B cell (primary cell): ENCODE results near the gene MT1B. TPM values are rescaled to one million over a fixed set of nuclear protein-coding genes. Genes with fewer than 3 reads are reported as not detected.

Source experiments
- ATAC-seq: fragments of 200-7000 bp; cut with Tn5 transposase; one replicate; pipeline ENCODE4 v1.10.0; 2021; ENCODE audit warnings: low read depth, mild to moderate bottlenecking, moderate number of reproducible peaks, moderate library complexity
- CTCF ChIA-PET: fragments of 350-600 bp; sonication (Branson Sonifier 250); formaldehyde crosslinking; loops from one replicate; lab custom pipeline; 2021; ENCODE audit warnings: antibody characterized with exemption, inconsistent platforms; lab: Charles Lee
- POLR2A ChIA-PET: fragments of 350-600 bp; sonication (Branson Sonifier 250); formaldehyde crosslinking; loops from one replicate; lab custom pipeline; 2021; ENCODE audit warnings: antibody characterized with exemption; lab: Charles Lee
- DNase-seq: peaks from one replicate; pipeline ENCODE4 v3.0.0; 2013
- H2AFZ ChIP-seq: 2 replicates; pipeline ENCODE4 v1.6.1; 2012; ENCODE audit warnings: mild to moderate bottlenecking, low read depth, low read length; ENCODE audit not compliant: insufficient read depth, poor library complexity, severe bottlenecking
- H3K27ac ChIP-seq, 2 donors: 1 replicate in 1 of 2; 2 replicates in 1 of 2; pipeline ENCODE4 v1.5.1; 2012 to 2013; ENCODE audit warnings: low read length in 2 of 2, mild to moderate bottlenecking in 2 of 2, moderate library complexity in 1 of 2
- H3K27me3 ChIP-seq, 4 experiments: fragments of 200-600 bp in 1 of 4; sonication (generic) in 1 of 4; replicated peaks in 1 of 4; 1 replicate in 2 of 4; 2 replicates in 2 of 4; pipeline versions ENCODE4 v1.6.1 to v1.7.0; 2013 to 2016; ENCODE audit warnings: low read length in 3 of 4, mild to moderate bottlenecking in 2 of 4, mixed read lengths in 1 of 4, moderate library complexity in 1 of 4; ENCODE audit not compliant: insufficient read depth in 4 of 4, control insufficient read depth in 3 of 4; ENCODE audit errors: control extremely low read depth in 1 of 4
- H3K36me3 ChIP-seq, 2 experiments: replicated peaks in 1 of 2; 1 replicate in 1 of 2; 2 replicates in 1 of 2; pipeline versions ENCODE4 v1.6.1 to v1.7.1; 2013; ENCODE audit warnings: low read length in 1 of 2; ENCODE audit not compliant: insufficient read depth in 2 of 2, control insufficient read depth in 1 of 2; ENCODE audit errors: control extremely low read depth in 1 of 2, extremely low read depth in 1 of 2
- H3K4me1 ChIP-seq, 2 donors: fragments of 200-600 bp in 1 of 2; sonication (generic) in 1 of 2; 1 replicate in 1 of 2; 2 replicates in 1 of 2; pipeline versions ENCODE4 v1.5.1 to v1.6.1; 2013 to 2017; ENCODE audit warnings: low read length in 2 of 2; ENCODE audit not compliant: control insufficient read depth in 2 of 2, insufficient read depth in 2 of 2
- H3K4me2 ChIP-seq: replicated peaks from 2 replicates; pipeline ENCODE3; 2012; ENCODE audit warnings: mild to moderate bottlenecking, low read depth, low read length; ENCODE audit not compliant: poor library complexity, severe bottlenecking
- H3K4me3 ChIP-seq, 5 experiments: fragments of 200-600 bp in 1 of 5; sonication (generic) in 1 of 5; 1 replicate in 3 of 5; 2 replicates in 2 of 5; pipeline versions ENCODE4 v1.5.1 to v1.7.0; 2011 to 2016; ENCODE audit warnings: low read length in 4 of 5, mild to moderate bottlenecking in 4 of 5, low read depth in 2 of 5, control low read depth in 1 of 5, moderate library complexity in 1 of 5; ENCODE audit not compliant: insufficient read depth in 1 of 5; ENCODE audit errors: control extremely low read depth in 1 of 5, extremely low read depth in 1 of 5
- H3K79me2 ChIP-seq: fragments of 200-600 bp; sonication (generic); one replicate; pipeline ENCODE4 v1.6.0; 2016; ENCODE audit warnings: low read length; ENCODE audit not compliant: control insufficient read depth, insufficient read depth
- H3K9ac ChIP-seq: fragments of 200-600 bp; sonication (generic); 2 replicates; pipeline ENCODE4 v1.6.1; 2017; ENCODE audit warnings: mild to moderate bottlenecking, low read length, moderate library complexity
- H3K9me3 ChIP-seq, 3 donors: one replicate each; pipeline versions ENCODE4 v1.6.1 to v1.7.1; 2013; ENCODE audit warnings: low read length in 2 of 3; ENCODE audit not compliant: control insufficient read depth in 2 of 3, insufficient read depth in 1 of 3; ENCODE audit errors: control extremely low read depth in 1 of 3
- H4K20me1 ChIP-seq: 2 replicates; pipeline ENCODE4 v1.6.0; 2012; ENCODE audit warnings: mild to moderate bottlenecking, low read length; ENCODE audit not compliant: insufficient read depth, control insufficient read depth, poor library complexity, severe bottlenecking
- H3K27ac Mint-ChIP-seq: one replicate; pipeline ENCODE4 v1.8.0; 2021; ENCODE audit warnings: mixed read lengths
- H3K27me3 Mint-ChIP-seq: one replicate; pipeline ENCODE4 v1.8.0; 2021; ENCODE audit warnings: mixed read lengths
- H3K4me1 Mint-ChIP-seq: one replicate; pipeline ENCODE4 v1.8.0; 2021; ENCODE audit warnings: mixed read lengths
- H3K4me3 Mint-ChIP-seq: one replicate; pipeline ENCODE4 v1.8.0; 2021; ENCODE audit warnings: mixed read lengths
- H3K9me3 Mint-ChIP-seq: one replicate; pipeline ENCODE4 v1.8.0; 2022; ENCODE audit warnings: mixed read lengths; ENCODE audit not compliant: insufficient read depth
- EZH2 ChIP-seq: IDR thresholded peaks from 2 replicates; pipeline ENCODE4 v1.6.1; 2012; ENCODE audit warnings: borderline replicate concordance, low read depth, mild to moderate bottlenecking, moderate library complexity, low read length; ENCODE audit not compliant: insufficient read depth, poor library complexity, severe bottlenecking
- WGBS: methylation state at CpG from one replicate; pipeline ENCODE4 v1.1.5; 2013; ENCODE audit warnings: missing lambda C conversion rate; ENCODE audit not compliant: insufficient coverage; 5-methylcytosine and 5-hydroxymethylcytosine counted together
- intact Hi-C: fragments of 100-400 bp; cut with micrococcal nuclease; formaldehyde crosslinking; loops from one replicate; pipeline ENCODE4 v1.10.0; 2022
- polyA plus RNA-seq: library from polyadenylated mRNA; depleted of rRNA; stranded (reverse); fragments of >200 nt; gene quantifications from 2 replicates; pipeline ENCODE4 v1.2.3, GENCODE V29; 2012
- total RNA-seq, 2 donors: library from RNA; stranded (reverse); fragments of 120-200 nt in 1 of 2; gene quantifications; 1 replicate in 1 of 2; 2 replicates in 1 of 2; pipeline versions ENCODE4 v1.2.3 to v1.2.4, GENCODE V29; 2013 to 2022
- TF ChIP-seq, protein P1 (sequence below): fragments of 200-600 bp; IDR thresholded peaks from one replicate; pipeline ENCODE4 v1.8.0; 2022; ENCODE audit warnings: antibody characterized with exemption, mild to moderate bottlenecking

MT1B gene
- total and polyA plus RNA-seq, 2 donors (not counting 1 experiment from before 2014, with no cell fraction given): not detected

DNA sequence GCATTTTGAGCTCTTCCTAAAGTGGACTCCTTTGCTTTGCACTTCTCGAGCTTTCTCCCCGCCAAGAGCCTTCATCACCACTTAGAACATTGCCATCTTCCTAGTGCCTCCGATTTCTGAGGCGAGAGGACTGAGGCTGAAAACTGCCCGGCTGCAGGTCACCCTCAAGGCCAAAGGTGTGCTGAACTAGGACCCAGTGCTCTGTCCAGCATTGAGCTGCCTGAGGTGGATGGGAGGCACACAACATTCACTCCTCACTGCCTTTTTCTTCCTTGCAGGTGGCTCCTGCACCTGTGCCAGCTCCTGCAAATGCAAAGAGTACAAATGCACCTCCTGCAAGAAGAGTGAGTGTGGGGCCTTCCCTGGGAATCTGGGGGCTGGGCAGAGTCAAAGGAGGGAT, 7.9 kb upstream of the MT1B start:
- 53% methylated on average over 5 of the region's 5 CpGs for WGBS
- Mint-ChIP-seq H3K9me3 (no peaks in the 10 kb centered on the region), H3K4me3 (peak overlapping the region; percentile 67), H3K27me3 (peaks cover 72% of the 10 kb centered on the region), H3K27ac (no peak overlapping the region), H3K4me1 (peaks cover 15% of the 10 kb centered on the region)
- ChIA-PET POLR2A (interaction anchor here (0.6 to 1.4 kb wide), 2 partner anchors 35 to 274 kb away, joined by 3 to 9 read pairs; partner anchors contain the start of gene MT2A), CTCF (interaction anchor here (0.7 to 2.1 kb wide), 7 partner anchors 9 to 130 kb away, joined by 3 to 12 read pairs (median 5); partner anchors contain the start of gene MT1B)
- no peaks in the 10 kb centered on the region for H3K36me3 ChIP-seq
- no peak for TF ChIP-seq EZH2
- TF ChIP-seq, protein P1, sequence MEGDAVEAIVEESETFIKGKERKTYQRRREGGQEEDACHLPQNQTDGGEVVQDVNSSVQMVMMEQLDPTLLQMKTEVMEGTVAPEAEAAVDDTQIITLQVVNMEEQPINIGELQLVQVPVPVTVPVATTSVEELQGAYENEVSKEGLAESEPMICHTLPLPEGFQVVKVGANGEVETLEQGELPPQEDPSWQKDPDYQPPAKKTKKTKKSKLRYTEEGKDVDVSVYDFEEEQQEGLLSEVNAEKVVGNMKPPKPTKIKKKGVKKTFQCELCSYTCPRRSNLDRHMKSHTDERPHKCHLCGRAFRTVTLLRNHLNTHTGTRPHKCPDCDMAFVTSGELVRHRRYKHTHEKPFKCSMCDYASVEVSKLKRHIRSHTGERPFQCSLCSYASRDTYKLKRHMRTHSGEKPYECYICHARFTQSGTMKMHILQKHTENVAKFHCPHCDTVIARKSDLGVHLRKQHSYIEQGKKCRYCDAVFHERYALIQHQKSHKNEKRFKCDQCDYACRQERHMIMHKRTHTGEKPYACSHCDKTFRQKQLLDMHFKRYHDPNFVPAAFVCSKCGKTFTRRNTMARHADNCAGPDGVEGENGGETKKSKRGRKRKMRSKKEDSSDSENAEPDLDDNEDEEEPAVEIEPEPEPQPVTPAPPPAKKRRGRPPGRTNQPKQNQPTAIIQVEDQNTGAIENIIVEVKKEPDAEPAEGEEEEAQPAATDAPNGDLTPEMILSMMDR: no peak
- no peak overlapping the region for H2AFZ ChIP-seq
- peaks cover 0 to 4% (median 0%) of the 10 kb centered on the region in 3 donors for H3K9me3 ChIP-seq
- ATAC-seq (no peak), DNase-seq (no peak)
- peaks cover 14 to 16% of the 10 kb centered on the region in 2 donors for H3K4me1 ChIP-seq
- peak overlapping the region; percentile 40 for H3K9ac ChIP-seq
- H3K4me3 ChIP-seq: peak overlapping the region in 2 of 5 experiments; percentile 33
- H3K27ac ChIP-seq: no peak overlapping the region
- H3K79me2 ChIP-seq: no peaks in the 10 kb centered on the region
- H3K4me2 ChIP-seq: peak overlapping the region; percentile 65
- no peaks in the 10 kb centered on the region for H4K20me1 ChIP-seq
- intact Hi-C loops: loop anchor here (1.0 kb wide), 2 partner anchors 13 to 36 kb away; partner anchors contain the start of genes MT1F and MT2A
- H3K27me3 ChIP-seq: peaks cover 0 to 68% (median 21%) of the 10 kb centered on the region in 4 experiments

DNA sequence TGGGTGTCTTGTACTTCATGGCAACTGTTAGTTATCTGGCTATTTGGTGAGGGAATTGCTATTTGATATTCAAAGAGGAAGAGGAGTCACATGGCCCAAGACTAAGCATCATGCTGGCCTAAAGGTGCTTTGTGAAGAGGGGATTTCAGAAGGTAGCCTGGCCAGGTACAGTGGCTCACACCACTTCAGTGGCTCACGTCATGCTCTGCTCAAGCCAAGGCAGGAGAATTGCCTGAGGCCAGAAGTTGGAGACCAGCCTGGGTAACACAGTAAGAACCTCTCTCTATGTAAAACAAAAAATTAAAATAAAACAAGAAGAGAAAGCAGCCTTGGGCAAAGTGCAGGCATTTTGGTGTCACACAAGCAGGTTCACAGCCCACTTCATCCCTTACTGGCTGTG, 6.4 kb upstream of the MT1B start:
- Histone ChIP-seq H3K9ac (no peak overlapping the region), H3K9me3 (peaks cover 0 to 4% (median 0%) of the 10 kb centered on the region in 3 donors), H3K4me3 (no peak overlapping the region), H3K27ac (no peak overlapping the region), H3K27me3 (peaks cover 0 to 56% (median 15%) of the 10 kb centered on the region in 4 experiments), H3K4me1 (peaks cover 14 to 16% of the 10 kb centered on the region in 2 donors), H3K79me2 (no peaks in the 10 kb centered on the region), H3K4me2 (no peak overlapping the region), H3K36me3 (no peaks in the 10 kb centered on the region), H4K20me1 (no peaks in the 10 kb centered on the region), H2AFZ (no peak overlapping the region)
- DNase-seq (no peak), ATAC-seq (no peak)
- Mint-ChIP-seq H3K9me3 (no peaks in the 10 kb centered on the region), H3K27me3 (peaks cover 57% of the 10 kb centered on the region), H3K4me1 (peaks cover 15% of the 10 kb centered on the region), H3K4me3 (no peak overlapping the region), H3K27ac (no peak overlapping the region)
- no peak for TF ChIP-seq EZH2
- TF ChIP-seq, protein P1: no peak
- ChIA-PET CTCF (interaction anchor here (2.1 kb wide), 1 partner anchor 57 kb away, joined by 12 read pairs; no protein-coding TSS in a partner anchor), POLR2A (no interaction called here)
- no CpG with 5 or more reads among the region's 1 CpG for WGBS
- intact Hi-C loops: no loop called here
